Mesendoderm (in vitro differentiated cells): ENCODE measurements around the gene RGPD4. TPM values are rescaled to one million over a fixed set of nuclear protein-coding genes. Genes with fewer than 3 reads are reported as not detected.

Experiments used
- DNase-seq: peaks from one replicate; pipeline ENCODE4 v3.0.0; 2013
- H2AK5ac ChIP-seq: 2 replicates; pipeline ENCODE4 v1.6.1; 2013; ENCODE audit warnings: low read length, inconsistent platforms
- H2BK120ac ChIP-seq: 2 replicates; pipeline ENCODE4 v1.6.1; 2013; ENCODE audit warnings: low read depth, mild to moderate bottlenecking, low read length, moderate library complexity, mixed read lengths
- H2BK15ac ChIP-seq: replicated peaks from 2 replicates; pipeline ENCODE4 v1.6.1; 2013; ENCODE audit warnings: low read depth, mild to moderate bottlenecking, moderate library complexity
- H2BK5ac ChIP-seq: 2 replicates; pipeline ENCODE4 v1.6.1; 2013; ENCODE audit warnings: low read length, inconsistent platforms
- H3K18ac ChIP-seq: 2 replicates; pipeline ENCODE4 v1.6.1; 2013; ENCODE audit warnings: mild to moderate bottlenecking, low read length, mixed read lengths
- H3K23ac ChIP-seq: one replicate; pipeline ENCODE4 v1.6.1; 2013; ENCODE audit warnings: low read length
- H3K27ac ChIP-seq: 2 replicates; pipeline ENCODE4 v1.5.1; 2013; ENCODE audit warnings: low read depth, mild to moderate bottlenecking, inconsistent platforms, low read length, moderate library complexity
- H3K27me3 ChIP-seq: 2 replicates; pipeline ENCODE4 v1.6.1; 2013; ENCODE audit warnings: low read length, control low read depth, mild to moderate bottlenecking, inconsistent platforms; ENCODE audit not compliant: insufficient read depth, poor library complexity
- H3K36me3 ChIP-seq: 2 replicates; pipeline ENCODE4 v1.6.1; 2013; ENCODE audit warnings: low read length, inconsistent platforms; ENCODE audit not compliant: control insufficient read depth, insufficient read depth
- H3K4ac ChIP-seq: one replicate; pipeline ENCODE4 v1.6.1; 2013; ENCODE audit warnings: low read depth, mild to moderate bottlenecking, low read length, moderate library complexity
- H3K4me1 ChIP-seq: 2 replicates; pipeline ENCODE4 v1.6.1; 2013; ENCODE audit warnings: low read depth, low read length, inconsistent platforms; ENCODE audit not compliant: control insufficient read depth
- H3K4me2 ChIP-seq: 2 replicates; pipeline ENCODE4 v1.6.1; 2013; ENCODE audit warnings: low read length
- H3K4me3 ChIP-seq: 2 replicates; pipeline ENCODE4 v1.5.1; 2013; ENCODE audit warnings: mild to moderate bottlenecking, low read length
- H3K56ac ChIP-seq: one replicate; pipeline ENCODE4 v1.6.1; 2013; ENCODE audit warnings: low read length
- H3K79me1 ChIP-seq: 2 replicates; pipeline ENCODE4 v1.6.1; 2013; ENCODE audit warnings: low read length, inconsistent platforms
- H3K79me2 ChIP-seq: 2 replicates; pipeline ENCODE4 v1.6.1; 2013; ENCODE audit warnings: mild to moderate bottlenecking, low read length; ENCODE audit not compliant: control insufficient read depth, insufficient read depth
- H3K9ac ChIP-seq: 2 replicates; pipeline ENCODE4 v1.6.1; 2013; ENCODE audit warnings: low read length, inconsistent platforms
- H4K5ac ChIP-seq: one replicate; pipeline ENCODE4 v1.6.1; 2013; ENCODE audit warnings: low read length
- H4K8ac ChIP-seq: one replicate; pipeline ENCODE4 v1.6.1; 2013; ENCODE audit warnings: low read depth, mild to moderate bottlenecking, control low read depth, low read length, moderate library complexity
- WGBS: extraction: QIAGEN DNeasy Blood & Tissue Kit; methylation state at CpG from one replicate; pipeline ENCODE4 v1.1.7; 2013; ENCODE audit warnings: low lambda C conversion rate, missing lambda C conversion rate; ENCODE audit not compliant: insufficient coverage; ENCODE audit errors: extremely low coverage; 5-methylcytosine and 5-hydroxymethylcytosine counted together
- small RNA-seq: library from polyadenylated mRNA; stranded (forward); fragments of <200 nt; extraction: miRNeasy Mini kit (QIAGEN cat#:217004); gene quantifications from one replicate; pipeline ENCODE3, GENCODE V24; 2013; ENCODE audit not compliant: insufficient read depth

Gene RGPD4

GRCh38 chr2:107931412-107931811 lies 104.7 kb downstream of the RGPD4 start:
- no peak overlapping the region for H3K4me3 ChIP-seq
- H3K36me3 ChIP-seq: no peaks in the 10 kb centered on the region
- H3K79me1 ChIP-seq: no peaks in the 10 kb centered on the region
- no peaks in the 10 kb centered on the region for H3K4me1 ChIP-seq
- no peak overlapping the region for H3K9ac ChIP-seq
- no peak overlapping the region for H3K4ac ChIP-seq
- H2BK15ac ChIP-seq: no peak overlapping the region
- no peak overlapping the region for H3K56ac ChIP-seq
- H2BK5ac ChIP-seq: no peak overlapping the region
- WGBS: no CpG with 5 or more reads among the region's 3 CpGs
- no peak overlapping the region for H2AK5ac ChIP-seq
- H3K27ac ChIP-seq: no peak overlapping the region
- H3K23ac ChIP-seq: no peak overlapping the region
- no peak overlapping the region for H2BK120ac ChIP-seq
- no peaks in the 10 kb centered on the region for H3K79me2 ChIP-seq
- H3K4me2 ChIP-seq: no peak overlapping the region
- H3K18ac ChIP-seq: no peak overlapping the region
- H3K27me3 ChIP-seq: no peaks in the 10 kb centered on the region
- H4K8ac ChIP-seq: no peak overlapping the region
- no peak overlapping the region for H4K5ac ChIP-seq
- DNase-seq: no peak

- H4K8ac ChIP-seq: no peak overlapping the region
- no peak for DNase-seq
- no peaks in the 10 kb centered on the region for H3K79me1 ChIP-seq
- no peaks in the 10 kb centered on the region for H3K4me1 ChIP-seq
- no peak overlapping the region for H2BK120ac ChIP-seq
- H2BK15ac ChIP-seq: no peak overlapping the region
- H3K56ac ChIP-seq: no peak overlapping the region
- WGBS: no CpG with 5 or more reads among the region's 2 CpGs
- no peak overlapping the region for H3K23ac ChIP-seq
- H3K79me2 ChIP-seq: no peaks in the 10 kb centered on the region
- no peaks in the 10 kb centered on the region for H3K27me3 ChIP-seq
- H2BK5ac ChIP-seq: no peak overlapping the region
- no peaks in the 10 kb centered on the region for H3K36me3 ChIP-seq
- no peak overlapping the region for H2AK5ac ChIP-seq
- H3K4me3 ChIP-seq: no peak overlapping the region
- no peak overlapping the region for H3K4me2 ChIP-seq
- H3K18ac ChIP-seq: no peak overlapping the region
- no peak overlapping the region for H3K4ac ChIP-seq
- H3K9ac ChIP-seq: no peak overlapping the region
- no peak overlapping the region for H3K27ac ChIP-seq
- H4K5ac ChIP-seq: no peak overlapping the region
Observed at GRCh38 chr2:107932488-107932887, 105.8 kb downstream of the RGPD4 start.

GRCh38 chr2:107932979-107933378 lies 106.3 kb downstream of the RGPD4 start:
- H3K18ac ChIP-seq: no peak overlapping the region
- no peak overlapping the region for H3K4ac ChIP-seq
- H3K9ac ChIP-seq: no peak overlapping the region
- H3K79me1 ChIP-seq: no peaks in the 10 kb centered on the region
- H3K79me2 ChIP-seq: no peaks in the 10 kb centered on the region
- H3K36me3 ChIP-seq: no peaks in the 10 kb centered on the region
- no peak overlapping the region for H3K4me3 ChIP-seq
- H3K56ac ChIP-seq: no peak overlapping the region
- peak; percentile 33 for DNase-seq
- no CpG with 5 or more reads among the region's 3 CpGs for WGBS
- no peaks in the 10 kb centered on the region for H3K4me1 ChIP-seq
- no peak overlapping the region for H3K27ac ChIP-seq
- H4K5ac ChIP-seq: no peak overlapping the region
- H4K8ac ChIP-seq: no peak overlapping the region
- no peaks in the 10 kb centered on the region for H3K27me3 ChIP-seq
- no peak overlapping the region for H2BK15ac ChIP-seq
- H3K4me2 ChIP-seq: no peak overlapping the region
- H2BK120ac ChIP-seq: no peak overlapping the region
- no peak overlapping the region for H2AK5ac ChIP-seq
- no peak overlapping the region for H2BK5ac ChIP-seq
- H3K23ac ChIP-seq: no peak overlapping the region

GRCh38 chr2:107936433-107937359 lies 110.0 kb downstream of the RGPD4 start:
- peak; percentile 32 for DNase-seq
- no peak overlapping the region for H3K27ac ChIP-seq
- H2BK120ac ChIP-seq: no peak overlapping the region
- no peak overlapping the region for H3K23ac ChIP-seq
- no peak overlapping the region for H3K56ac ChIP-seq
- H4K8ac ChIP-seq: no peak overlapping the region
- no peak overlapping the region for H3K4ac ChIP-seq
- H3K4me2 ChIP-seq: no peak overlapping the region
- H3K36me3 ChIP-seq: no peaks in the 10 kb centered on the region
- H4K5ac ChIP-seq: no peak overlapping the region
- no peak overlapping the region for H3K4me3 ChIP-seq
- no peak overlapping the region for H2BK5ac ChIP-seq
- no peaks in the 10 kb centered on the region for H3K27me3 ChIP-seq
- H3K18ac ChIP-seq: no peak overlapping the region
- no peaks in the 10 kb centered on the region for H3K4me1 ChIP-seq
- H3K79me1 ChIP-seq: no peaks in the 10 kb centered on the region
- no peaks in the 10 kb centered on the region for H3K79me2 ChIP-seq
- H2AK5ac ChIP-seq: no peak overlapping the region
- WGBS: no CpG with 5 or more reads among the region's 5 CpGs
- no peak overlapping the region for H2BK15ac ChIP-seq
- no peak overlapping the region for H3K9ac ChIP-seq

Small RNA genes within 50 kb of the gene (small RNA-seq; reads per million reads assigned to genes)
- gene AC009963.1 (not detected), gene AC009963.2 (not detected)
